Astrocyte (in vitro differentiated cells and primary cell): ENCODE measurements around the gene PINK1. TPM values are rescaled to one million over a fixed set of nuclear protein-coding genes. Genes with fewer than 3 reads are reported as not detected.
A peak's percentile ranks its signal among the peaks of the same experiment; 100 is the strongest.

Experiments
- DNase-seq: peaks from one replicate; pipeline ENCODE4 v3.0.0-alpha.2; 2010; ENCODE audit warnings: low read depth
- FAIRE-seq: peaks from 2 replicates; lab custom pipeline; 2011; peaks lifted over from hg19 to GRCh38; lab: Jason Lieb, UNC
- H2AFZ ChIP-seq: 2 replicates; pipeline ENCODE4 v1.6.0; 2012; ENCODE audit warnings: low read depth, low read length, inconsistent platforms
- H3K27ac ChIP-seq: 2 replicates; pipeline ENCODE4 v1.5.1; 2011; ENCODE audit warnings: low read depth, low read length, inconsistent platforms
- H3K27me3 ChIP-seq: 2 replicates; pipeline ENCODE4 v1.6.0; 2011; ENCODE audit warnings: low read length, inconsistent platforms; ENCODE audit not compliant: insufficient read depth
- H3K36me3 ChIP-seq: 2 replicates; pipeline ENCODE4 v1.5.1; 2011; ENCODE audit warnings: low read length, inconsistent platforms; ENCODE audit not compliant: insufficient read depth
- H3K4me1 ChIP-seq: 2 replicates; pipeline ENCODE4 v1.5.1; 2011; ENCODE audit warnings: low read length, inconsistent platforms; ENCODE audit not compliant: insufficient read depth
- H3K4me2 ChIP-seq: 2 replicates; pipeline ENCODE4 v1.6.0; 2012; ENCODE audit warnings: low read length, inconsistent platforms
- H3K4me3 ChIP-seq: 2 replicates; pipeline ENCODE4 v1.5.1; 2011; ENCODE audit warnings: low read depth, mild to moderate bottlenecking, low read length, inconsistent platforms; ENCODE audit not compliant: insufficient read depth
- H3K79me2 ChIP-seq: 2 replicates; pipeline ENCODE4 v1.6.0; 2012; ENCODE audit warnings: mild to moderate bottlenecking, low read length, inconsistent platforms; ENCODE audit not compliant: insufficient read depth
- H3K9ac ChIP-seq: 2 replicates; pipeline ENCODE4 v1.6.0; 2012; ENCODE audit warnings: mild to moderate bottlenecking, low read length, inconsistent platforms
- H3K9me3 ChIP-seq: 2 replicates; pipeline ENCODE4 v1.5.1; 2012; ENCODE audit warnings: low read depth, mild to moderate bottlenecking, low read length, inconsistent platforms; ENCODE audit not compliant: insufficient read depth
- H4K20me1 ChIP-seq: 2 replicates; pipeline ENCODE4 v1.6.0; 2012; ENCODE audit warnings: low read length, inconsistent platforms; ENCODE audit not compliant: insufficient read depth
- H3K27ac Mint-ChIP-seq: one replicate; pipeline ENCODE4 v1.8.0; 2021; ENCODE audit warnings: mild to moderate bottlenecking, mixed read lengths; ENCODE audit not compliant: unreplicated experiment
- H3K27me3 Mint-ChIP-seq: one replicate; pipeline ENCODE4 v1.8.0; 2021; ENCODE audit warnings: low read depth, mixed read lengths; ENCODE audit not compliant: unreplicated experiment
- H3K36me3 Mint-ChIP-seq: one replicate; pipeline ENCODE4 v1.8.0; 2021; ENCODE audit warnings: low read depth, mixed read lengths; ENCODE audit not compliant: unreplicated experiment
- H3K4me1 Mint-ChIP-seq: one replicate; pipeline ENCODE4 v1.8.0; 2021; ENCODE audit warnings: low read depth, mixed read lengths; ENCODE audit not compliant: unreplicated experiment
- H3K4me3 Mint-ChIP-seq: one replicate; pipeline ENCODE4 v1.8.0; 2021; ENCODE audit warnings: mild to moderate bottlenecking, moderate library complexity, mixed read lengths; ENCODE audit not compliant: unreplicated experiment
- H3K9me3 Mint-ChIP-seq: one replicate; pipeline ENCODE4 v1.8.0; 2021; ENCODE audit warnings: mild to moderate bottlenecking, mixed read lengths; ENCODE audit not compliant: unreplicated experiment
- EZH2 ChIP-seq: IDR thresholded peaks from 2 replicates; pipeline ENCODE4 v1.6.1; 2012; ENCODE audit warnings: mild to moderate bottlenecking, low read length, inconsistent platforms; ENCODE audit not compliant: insufficient read depth
- total RNA-seq: library from RNA; stranded (reverse); gene quantifications from 2 replicates; pipeline ENCODE4 v1.2.1, GENCODE V29; 2021
- TF ChIP-seq, protein P1 (sequence below): IDR thresholded peaks from 2 replicates; pipeline ENCODE4 v1.5.1; 2011; ENCODE audit warnings: low read depth, mild to moderate bottlenecking, inconsistent platforms, low read length, moderate library complexity; ENCODE audit not compliant: insufficient read depth

Gene PINK1
- total RNA-seq, 1 donor from 2014 or later = 25.6 TPM

DNA sequence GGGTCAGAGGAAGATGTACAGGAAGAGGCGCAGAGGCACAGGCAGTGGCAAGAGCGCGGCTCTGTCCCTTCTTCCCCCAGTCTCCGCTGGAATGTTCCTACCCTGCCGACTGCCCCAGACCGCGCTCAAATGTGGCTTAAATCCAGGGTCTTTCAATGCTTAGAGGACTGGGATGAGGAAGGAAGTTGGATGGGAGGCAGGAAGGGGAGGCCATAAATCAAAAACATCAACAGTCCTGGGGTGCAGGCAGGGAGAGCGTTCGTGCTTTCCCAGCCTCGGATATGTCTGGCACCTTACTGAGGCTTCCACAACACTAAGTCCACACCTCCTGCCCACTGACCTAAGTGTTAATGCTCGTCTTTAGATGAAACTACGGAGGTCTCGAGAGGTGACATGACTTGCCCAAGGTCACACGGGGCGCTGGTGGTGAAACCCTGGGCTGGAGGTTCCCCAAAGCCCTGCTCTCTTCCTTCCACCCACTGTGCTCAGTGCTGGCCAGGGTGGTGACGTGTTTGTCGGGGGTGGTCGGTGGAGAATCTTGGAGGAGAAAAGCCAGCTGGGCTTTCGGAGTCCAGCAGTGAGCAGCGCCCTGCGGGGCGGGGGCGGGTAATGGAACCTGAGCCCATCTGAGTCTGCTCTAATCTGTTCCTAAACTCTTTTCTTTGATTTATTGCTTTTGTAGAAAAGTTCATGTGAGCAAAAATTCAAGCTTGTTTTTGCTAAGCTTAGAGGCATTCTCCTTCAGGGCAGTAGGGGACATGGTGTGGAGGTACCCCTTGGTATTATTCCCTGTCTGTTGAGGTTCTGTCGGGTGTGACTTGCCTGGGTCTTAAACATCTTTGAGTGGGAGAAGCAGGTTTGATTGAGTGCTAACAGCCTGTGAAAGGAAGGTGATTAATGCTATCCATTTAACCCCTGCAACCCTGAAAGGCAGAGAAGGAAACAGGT lies 43.7 kb upstream of the PINK1 start:
- H3K27me3 Mint-ChIP-seq = peaks cover 46% of the 10 kb centered on the region
- no peaks in the 10 kb centered on the region for H3K36me3 Mint-ChIP-seq
- DNase-seq (peak; percentile 54), FAIRE-seq (peak; percentile 17)
- H3K9me3 ChIP-seq = no peaks in the 10 kb centered on the region
- TF ChIP-seq EZH2 = no peak
- TF ChIP-seq, protein P1, sequence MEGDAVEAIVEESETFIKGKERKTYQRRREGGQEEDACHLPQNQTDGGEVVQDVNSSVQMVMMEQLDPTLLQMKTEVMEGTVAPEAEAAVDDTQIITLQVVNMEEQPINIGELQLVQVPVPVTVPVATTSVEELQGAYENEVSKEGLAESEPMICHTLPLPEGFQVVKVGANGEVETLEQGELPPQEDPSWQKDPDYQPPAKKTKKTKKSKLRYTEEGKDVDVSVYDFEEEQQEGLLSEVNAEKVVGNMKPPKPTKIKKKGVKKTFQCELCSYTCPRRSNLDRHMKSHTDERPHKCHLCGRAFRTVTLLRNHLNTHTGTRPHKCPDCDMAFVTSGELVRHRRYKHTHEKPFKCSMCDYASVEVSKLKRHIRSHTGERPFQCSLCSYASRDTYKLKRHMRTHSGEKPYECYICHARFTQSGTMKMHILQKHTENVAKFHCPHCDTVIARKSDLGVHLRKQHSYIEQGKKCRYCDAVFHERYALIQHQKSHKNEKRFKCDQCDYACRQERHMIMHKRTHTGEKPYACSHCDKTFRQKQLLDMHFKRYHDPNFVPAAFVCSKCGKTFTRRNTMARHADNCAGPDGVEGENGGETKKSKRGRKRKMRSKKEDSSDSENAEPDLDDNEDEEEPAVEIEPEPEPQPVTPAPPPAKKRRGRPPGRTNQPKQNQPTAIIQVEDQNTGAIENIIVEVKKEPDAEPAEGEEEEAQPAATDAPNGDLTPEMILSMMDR = no peak
- no peaks in the 10 kb centered on the region for H3K9me3 Mint-ChIP-seq
- peaks cover 3% of the 10 kb centered on the region for H3K4me1 Mint-ChIP-seq
- H3K4me3 Mint-ChIP-seq = no peak overlapping the region
- peaks cover 3% of the 10 kb centered on the region for H3K27me3 ChIP-seq
- no peaks in the 10 kb centered on the region for H3K79me2 ChIP-seq
- no peak overlapping the region for H3K9ac ChIP-seq
- H3K36me3 ChIP-seq = no peaks in the 10 kb centered on the region
- no peak overlapping the region for H3K4me3 ChIP-seq
- H3K4me1 ChIP-seq = peaks cover 11% of the 10 kb centered on the region
- H3K4me2 ChIP-seq = peak overlapping the region; percentile 25
- H3K27ac Mint-ChIP-seq = no peak overlapping the region
- H2AFZ ChIP-seq = peak overlapping the region; percentile 50
- no peaks in the 10 kb centered on the region for H4K20me1 ChIP-seq
- H3K27ac ChIP-seq = no peak overlapping the region

DNA sequence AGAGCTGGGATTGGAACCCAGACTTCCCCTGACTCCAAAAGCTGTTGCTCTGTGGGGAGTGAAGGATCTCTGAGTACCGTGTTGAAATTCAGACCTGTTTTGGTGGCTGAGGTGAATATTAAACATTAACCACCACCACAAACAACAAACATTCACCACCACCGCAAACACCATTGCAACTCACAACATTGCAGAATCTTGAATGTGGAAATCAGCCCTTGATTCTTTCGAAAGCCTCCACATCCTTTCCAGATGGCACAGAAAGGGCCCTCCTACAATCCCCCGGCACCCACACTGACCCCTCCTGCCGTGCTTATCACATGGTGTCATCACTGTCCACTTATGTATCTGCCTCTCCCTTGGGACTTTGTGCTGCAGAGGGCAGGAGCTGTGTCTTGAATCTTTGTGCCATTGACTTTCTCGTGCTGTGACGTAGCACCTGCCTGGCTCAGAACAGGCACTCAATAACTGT lies 42.9 kb upstream of the PINK1 start:
- no peak overlapping the region for H2AFZ ChIP-seq
- H3K27ac Mint-ChIP-seq = no peak overlapping the region

More for the DNA sequence above, 42.9 kb upstream of the PINK1 start:
- no peak overlapping the region for H3K4me3 ChIP-seq
- H3K36me3 Mint-ChIP-seq = no peaks in the 10 kb centered on the region
- H3K36me3 ChIP-seq = no peaks in the 10 kb centered on the region
- H3K27me3 Mint-ChIP-seq = peaks cover 50% of the 10 kb centered on the region
- H4K20me1 ChIP-seq = no peaks in the 10 kb centered on the region
- peaks cover 11% of the 10 kb centered on the region for H3K4me1 ChIP-seq
- H3K27me3 ChIP-seq = peaks cover 6% of the 10 kb centered on the region
- no peak overlapping the region for H3K27ac ChIP-seq
- no peak overlapping the region for H3K4me3 Mint-ChIP-seq
- no peak overlapping the region for H3K9ac ChIP-seq
- peaks cover 3% of the 10 kb centered on the region for H3K4me1 Mint-ChIP-seq
- no peaks in the 10 kb centered on the region for H3K79me2 ChIP-seq
- H3K9me3 ChIP-seq = no peaks in the 10 kb centered on the region
- H3K4me2 ChIP-seq = no peak overlapping the region
- FAIRE-seq (no peak), DNase-seq (no peak)
- TF ChIP-seq, protein P1 = no peak
- no peak for TF ChIP-seq EZH2
- H3K9me3 Mint-ChIP-seq = no peaks in the 10 kb centered on the region
